Kidney (tissue), 14 donors: ENCODE data around the gene TADA2B. TPM values are rescaled to one million over a fixed set of nuclear protein-coding genes. Genes with fewer than 3 reads are reported as not detected.

Experiments used
- DNase-seq, 5 donors: peaks; one replicate each; pipeline ENCODE4 v3.0.0-alpha.2; 2013 to 2020
- FAIRE-seq: peaks from 2 replicates; lab custom pipeline; 2012; peaks lifted over from hg19 to GRCh38; lab: Jason Lieb, UNC
- H3K27ac ChIP-seq, 2 donors: one replicate each; pipeline ENCODE4 v1.7.0; 2013; ENCODE audit warnings: low read depth in 2 of 2, low read length in 2 of 2, inconsistent platforms in 1 of 2
- H3K27me3 ChIP-seq: one replicate; pipeline ENCODE4 v1.7.1; 2013; ENCODE audit warnings: low read length, inconsistent platforms; ENCODE audit not compliant: control insufficient read depth, insufficient read depth
- H3K36me3 ChIP-seq, 3 donors: one replicate each; pipeline versions ENCODE4 v1.7.0 to v1.7.1; 2013; ENCODE audit warnings: low read length in 3 of 3, control low read depth in 1 of 3, inconsistent platforms in 1 of 3; ENCODE audit not compliant: insufficient read depth in 3 of 3, control insufficient read depth in 2 of 3
- H3K4me1 ChIP-seq, 3 donors: one replicate each; pipeline versions ENCODE4 v1.7.0 to v1.7.1; 2013; ENCODE audit warnings: low read length in 3 of 3, inconsistent platforms in 1 of 3, low read depth in 1 of 3; ENCODE audit not compliant: control insufficient read depth in 2 of 3, insufficient read depth in 2 of 3
- H3K4me3 ChIP-seq, 3 donors: one replicate each; pipeline versions ENCODE4 v1.7.0 to v1.8.1; 2013; ENCODE audit warnings: low read length in 3 of 3, control low read depth in 1 of 3, inconsistent platforms in 1 of 3
- H3K9ac ChIP-seq, 3 donors: one replicate each; pipeline versions ENCODE4 v1.7.0 to v1.7.1; 2013; ENCODE audit warnings: low read length in 3 of 3, control low read depth in 1 of 3, inconsistent platforms in 1 of 3
- H3K9me3 ChIP-seq, 3 donors: one replicate each; pipeline versions ENCODE4 v1.7.0 to v1.7.1; 2013; ENCODE audit warnings: low read length in 3 of 3, control low read depth in 1 of 3, inconsistent platforms in 1 of 3; ENCODE audit not compliant: control insufficient read depth in 2 of 3, insufficient read depth in 1 of 3
- CTCF ChIP-seq: IDR thresholded peaks from 3 replicates; pipeline ENCODE4 v1.5.1; 2012; ENCODE audit warnings: mild to moderate bottlenecking, moderate library complexity, borderline replicate concordance; ENCODE audit not compliant: insufficient read depth; ENCODE audit errors: extremely low read depth
- intact Hi-C: fragments of 100-400 bp; cut with DNase I; formaldehyde crosslinking; loops from one replicate; pipeline ENCODE4 v1.11.1; 2022
- polyA plus RNA-seq: library from polyadenylated mRNA; stranded (reverse); fragments of 350-450 nt; fragmentation: Illumina TruSeq; extraction: RNeasy Lipid Tissue Mini Kit (QIAGEN cat#74804); gene quantifications from one replicate; pipeline ENCODE4 v1.2.3, GENCODE V29; 2014; ENCODE audit warnings: low read depth, low replicate concordance; ENCODE audit not compliant: insufficient read depth
- total RNA-seq: library from RNA; stranded (reverse); fragmentation: NEBNext Ultra II Directional; extraction: Animal tissue kit (Norgen Biotek cat#: 25700); gene quantifications from one replicate; pipeline ENCODE4 v1.2.1, GENCODE V29; 2021
- donor health status: control.
- donor health status: control.
- donor health status: control.
- donor health status: control.
- donor health status: control.
- donor health status: DM: yes; HTN: yes; CAD: no.
- donor health status: Normal renal cell carcinoma (clear cell type).

The TADA2B gene
- total and polyA plus RNA-seq, 2 donors from 2014 or later: 14.2 to 30.5 TPM

- Histone ChIP-seq H3K4me1 (no peaks in the 10 kb centered on the region), H3K27ac (no peak overlapping the region), H3K9ac (no peak overlapping the region), H3K27me3 (no peaks in the 10 kb centered on the region), H3K4me3 (no peak overlapping the region), H3K9me3 (no peaks in the 10 kb centered on the region), H3K36me3 (peaks cover under 1 to 31% (median 29%) of the 10 kb centered on the region in 3 donors)
- FAIRE-seq: no peak
- TF ChIP-seq CTCF: no peak
- DNase-seq: no peak
- intact Hi-C loops: no loop called here
Observed at GRCh38 chr4:7055990-7056325, 12.8 kb downstream of the TADA2B start.

- Histone ChIP-seq H3K4me3 (no peak overlapping the region), H3K9me3 (no peaks in the 10 kb centered on the region), H3K9ac (no peak overlapping the region), H3K27ac (no peak overlapping the region), H3K4me1 (no peaks in the 10 kb centered on the region), H3K36me3 (peaks cover 2 to 55% (median 40%) of the 10 kb centered on the region in 3 donors), H3K27me3 (no peaks in the 10 kb centered on the region)
- intact Hi-C loops: no loop called here
- DNase-seq (no peak), FAIRE-seq (no peak)
- TF ChIP-seq CTCF: no peak
Observed at GRCh38 chr4:7058792-7059191, 15.6 kb downstream of the TADA2B start.

- Histone ChIP-seq H3K27ac (no peak overlapping the region), H3K36me3 (peaks cover 2 to 54% (median 36%) of the 10 kb centered on the region in 3 donors), H3K27me3 (no peaks in the 10 kb centered on the region), H3K4me3 (no peak overlapping the region), H3K4me1 (no peaks in the 10 kb centered on the region), H3K9me3 (no peaks in the 10 kb centered on the region), H3K9ac (no peak overlapping the region)
- no peak for TF ChIP-seq CTCF
- intact Hi-C loops: no loop called here
- no peak for DNase-seq
- no peak for FAIRE-seq
Observed at GRCh38 chr4:7059662-7060061, 16.5 kb downstream of the TADA2B start.
